GM12891 (cell line): ENCODE measurements around the gene C19orf44.

Experiments
- PAX5 ChIP-seq: IDR thresholded peaks from 2 replicates; pipeline ENCODE4 v1.6.1; 2011; ENCODE audit warnings: low read length, moderate library complexity, mild to moderate bottlenecking; ENCODE audit not compliant: insufficient read depth, severe bottlenecking
- POLR2A ChIP-seq: IDR thresholded peaks from 2 replicates; pipeline ENCODE4 v1.6.1; 2011; ENCODE audit warnings: low read depth, low read length, control low read depth
- POLR2AphosphoS5 ChIP-seq: IDR thresholded peaks from 2 replicates; pipeline ENCODE4 v1.6.1; 2011; ENCODE audit warnings: low read depth, low read length, control low read depth
- SPI1 ChIP-seq: IDR thresholded peaks from 2 replicates; pipeline ENCODE4 v1.6.1; 2011; ENCODE audit warnings: low read depth, low read length, control low read depth
- TAF1 ChIP-seq: IDR thresholded peaks from 2 replicates; pipeline ENCODE4 v1.6.1; 2011; ENCODE audit warnings: low read depth, low read length, control low read depth

GRCh38 chr19:16461630-16462051, 34.6 kb upstream of the C19orf44 start:
- TF ChIP-seq POLR2A (no peak), POLR2AphosphoS5 (no peak), TAF1 (no peak), SPI1 (no peak), PAX5 (no peak)
